Tibial nerve (tissue), 4 donors: ENCODE measurements around the gene SIAH2. TPM values are rescaled to one million over a fixed set of nuclear protein-coding genes. Genes with fewer than 3 reads are reported as not detected.

ENCODE experiments used
- DNase-seq, 2 donors: peaks; one replicate each; pipeline ENCODE4 v3.0.0-alpha.2; 2019; ENCODE audit warnings: low spot score in 2 of 2
- H3K27ac ChIP-seq, 4 donors: fragments of 200-600 bp; sonication (generic) in 3 of 4; one replicate each; pipeline ENCODE4 v1.5.1; 2017 to 2019; ENCODE audit warnings: mild to moderate bottlenecking in 1 of 4
- H3K27me3 ChIP-seq, 2 donors: fragments of 200-600 bp; sonication (generic) in 1 of 2; one replicate each; pipeline versions ENCODE4 v1.5.1 to v1.6.0; 2017 to 2019
- H3K36me3 ChIP-seq, 3 donors: fragments of 200-600 bp; sonication (generic); one replicate each; pipeline ENCODE4 v1.5.1; 2018 to 2019
- H3K4me1 ChIP-seq, 4 donors: fragments of 200-600 bp; sonication (generic) in 3 of 4; one replicate each; pipeline ENCODE4 v1.5.1; 2017 to 2019
- H3K4me3 ChIP-seq, 4 donors: fragments of 200-600 bp; sonication (generic) in 3 of 4; one replicate each; pipeline ENCODE4 v1.5.1; 2017 to 2019; ENCODE audit warnings: mild to moderate bottlenecking in 1 of 4, moderate library complexity in 1 of 4
- H3K9me3 ChIP-seq, 4 donors: fragments of 200-600 bp; sonication (generic) in 3 of 4; one replicate each; pipeline ENCODE4 v1.5.1; 2017 to 2019
- EP300 ChIP-seq, 2 donors: sonication (generic); formaldehyde crosslinking; IDR thresholded peaks; one replicate each; pipeline ENCODE4 v1.6.1; 2017; ENCODE audit warnings: antibody characterized with exemption in 2 of 2, mild to moderate bottlenecking in 1 of 2
- POLR2A ChIP-seq, 2 donors: fragments of 450-650 bp; IDR thresholded peaks; one replicate each; pipeline ENCODE4 v1.6.1; 2017; ENCODE audit warnings: antibody characterized with exemption in 2 of 2, mild to moderate bottlenecking in 2 of 2, moderate library complexity in 2 of 2
- WGBS, 2 donors: methylation state at CpG; one replicate each; pipeline ENCODE4 v1.1.5; 2018; 5-methylcytosine and 5-hydroxymethylcytosine counted together
- total RNA-seq, 4 donors: library from RNA; depleted of rRNA; stranded (reverse); fragments of >200 nt; gene quantifications; one replicate each; pipeline ENCODE4 v1.1.0, GENCODE V29; 2016
- TF ChIP-seq, protein P1 (sequence below), 5 experiments: fragments of 200-600 bp in 3 of 5; fragments of 450-650 bp in 2 of 5; sonication (generic) in 3 of 5; IDR thresholded peaks; one replicate each; pipeline ENCODE4 v1.5.1; 2016 to 2019; ENCODE audit warnings: antibody characterized with exemption in 5 of 5, mild to moderate bottlenecking in 3 of 5, moderate library complexity in 2 of 5

Gene SIAH2
- total RNA-seq, 4 donors from 2014 or later, result 60.5 to 73.7 (median 62.7) TPM

DNA sequence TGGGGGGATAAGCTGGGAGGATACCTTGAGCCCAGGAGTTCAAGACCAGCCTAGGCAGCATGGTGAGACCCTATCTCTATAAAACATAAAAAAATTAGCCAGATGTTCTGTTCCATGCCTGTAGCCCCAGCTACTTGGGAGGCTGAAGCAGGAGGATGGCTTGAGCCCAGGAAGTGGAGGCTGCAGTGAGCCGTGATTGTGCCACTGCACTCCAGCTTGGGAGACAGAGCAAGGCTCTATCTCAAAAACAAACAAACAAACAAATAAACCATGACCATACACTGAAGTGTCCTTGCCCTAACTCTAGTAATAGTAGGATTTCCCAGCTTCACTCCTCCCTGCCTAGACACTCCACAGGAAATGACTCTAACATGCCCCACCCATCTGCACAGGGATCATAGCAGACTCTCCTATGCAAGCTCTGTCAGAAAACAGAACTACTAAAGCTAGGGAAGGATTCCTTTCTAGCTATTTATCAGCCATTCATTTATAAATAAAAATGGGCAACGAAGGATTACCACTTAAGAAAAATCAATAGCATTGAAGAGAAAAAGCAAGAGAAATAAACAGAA, 63.8 kb downstream of the SIAH2 start:
- WGBS, 2 donors, result 68 to 70% methylated on average over 2 of the region's 2 CpGs
- H3K27me3 ChIP-seq, result no peaks in the 10 kb centered on the region
- H3K36me3 ChIP-seq, result no peaks in the 10 kb centered on the region
- H3K27ac ChIP-seq, result no peak overlapping the region
- peaks cover 0 to 6% (median under 1%) of the 10 kb centered on the region in 4 donors for H3K4me1 ChIP-seq
- TF ChIP-seq, protein P1, sequence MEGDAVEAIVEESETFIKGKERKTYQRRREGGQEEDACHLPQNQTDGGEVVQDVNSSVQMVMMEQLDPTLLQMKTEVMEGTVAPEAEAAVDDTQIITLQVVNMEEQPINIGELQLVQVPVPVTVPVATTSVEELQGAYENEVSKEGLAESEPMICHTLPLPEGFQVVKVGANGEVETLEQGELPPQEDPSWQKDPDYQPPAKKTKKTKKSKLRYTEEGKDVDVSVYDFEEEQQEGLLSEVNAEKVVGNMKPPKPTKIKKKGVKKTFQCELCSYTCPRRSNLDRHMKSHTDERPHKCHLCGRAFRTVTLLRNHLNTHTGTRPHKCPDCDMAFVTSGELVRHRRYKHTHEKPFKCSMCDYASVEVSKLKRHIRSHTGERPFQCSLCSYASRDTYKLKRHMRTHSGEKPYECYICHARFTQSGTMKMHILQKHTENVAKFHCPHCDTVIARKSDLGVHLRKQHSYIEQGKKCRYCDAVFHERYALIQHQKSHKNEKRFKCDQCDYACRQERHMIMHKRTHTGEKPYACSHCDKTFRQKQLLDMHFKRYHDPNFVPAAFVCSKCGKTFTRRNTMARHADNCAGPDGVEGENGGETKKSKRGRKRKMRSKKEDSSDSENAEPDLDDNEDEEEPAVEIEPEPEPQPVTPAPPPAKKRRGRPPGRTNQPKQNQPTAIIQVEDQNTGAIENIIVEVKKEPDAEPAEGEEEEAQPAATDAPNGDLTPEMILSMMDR (IDR thresholded peaks at IDR 0.05), result no peak
- no peak for TF ChIP-seq POLR2A (IDR thresholded peaks at IDR 0.05)
- no peak for TF ChIP-seq EP300 (IDR thresholded peaks at IDR 0.05)
- H3K9me3 ChIP-seq, result no peaks in the 10 kb centered on the region
- no peak overlapping the region for H3K4me3 ChIP-seq
- no peak for DNase-seq

DNA sequence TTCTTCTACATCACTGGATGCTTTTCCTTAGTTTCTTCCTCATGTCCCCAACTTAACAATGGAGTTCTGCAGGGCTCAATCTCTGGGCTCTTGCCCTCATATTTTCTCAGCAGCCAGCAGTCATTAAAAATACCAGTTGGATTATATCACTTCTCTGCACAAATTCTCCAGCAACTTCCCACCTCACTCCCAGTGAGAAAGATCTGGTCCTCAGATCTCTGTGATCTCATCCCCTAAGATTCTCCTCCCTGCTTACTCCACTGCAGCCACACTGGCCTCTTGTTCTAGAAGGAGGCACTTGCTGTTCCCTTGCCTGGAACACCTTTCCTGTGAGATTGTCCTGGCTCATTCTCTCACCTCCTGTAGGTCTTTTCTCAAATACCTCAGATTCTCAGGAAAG, 65.3 kb downstream of the SIAH2 start:
- peaks cover 0 to 7% (median 0%) of the 10 kb centered on the region in 4 donors for H3K9me3 ChIP-seq
- no peak for TF ChIP-seq POLR2A (IDR thresholded peaks at IDR 0.05)
- no peak for TF ChIP-seq EP300 (IDR thresholded peaks at IDR 0.05)
- TF ChIP-seq, protein P1 (IDR thresholded peaks at IDR 0.05), result no peak
- no peak for DNase-seq

DNA sequence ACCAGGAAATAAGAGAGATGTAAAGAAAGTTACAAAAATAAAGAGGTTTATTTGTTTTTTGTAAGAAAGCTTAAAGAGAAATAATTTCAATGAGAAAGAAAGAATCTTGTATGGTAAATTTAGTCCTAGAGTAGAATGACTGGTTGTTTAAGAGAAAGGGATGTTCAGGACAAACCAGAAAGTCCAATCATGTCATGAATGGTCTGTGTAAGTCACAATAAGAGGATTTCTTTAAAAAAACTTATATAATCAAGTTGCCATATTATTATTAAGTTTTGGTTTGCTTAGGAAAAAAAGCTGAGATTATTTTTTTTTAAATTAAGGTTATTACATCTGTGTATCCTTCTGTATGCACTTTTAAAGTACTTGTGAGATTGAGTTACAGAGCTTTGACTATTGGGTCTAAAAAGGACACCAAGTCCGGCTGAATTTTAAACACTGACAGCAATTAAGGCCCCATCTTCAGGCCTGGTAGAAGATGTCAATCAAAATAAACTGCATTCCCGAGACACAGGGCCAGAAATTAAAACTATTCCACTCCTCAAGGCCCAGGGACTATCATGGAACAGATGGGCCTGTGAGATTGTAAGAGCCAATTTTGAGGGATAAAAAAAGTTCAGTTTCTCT, 71.4 kb downstream of the SIAH2 start:
- DNase-seq, result no peak
- peaks cover 0 to 10% (median 0%) of the 10 kb centered on the region in 4 donors for H3K9me3 ChIP-seq
- WGBS, 2 donors, result 80 to 82% methylated on average over 2 of the region's 2 CpGs
- no peaks in the 10 kb centered on the region for H3K27me3 ChIP-seq
- H3K4me1 ChIP-seq, result no peaks in the 10 kb centered on the region
- TF ChIP-seq, protein P1 (IDR thresholded peaks at IDR 0.05), result no peak
- TF ChIP-seq EP300 (IDR thresholded peaks at IDR 0.05) (no peak), POLR2A (IDR thresholded peaks at IDR 0.05) (no peak)
- H3K27ac ChIP-seq, result no peak overlapping the region
- no peak overlapping the region for H3K4me3 ChIP-seq
- H3K36me3 ChIP-seq, result no peaks in the 10 kb centered on the region

More for the DNA sequence above, 65.3 kb downstream of the SIAH2 start:
- H3K4me1 ChIP-seq, result no peaks in the 10 kb centered on the region
- H3K27me3 ChIP-seq, result no peaks in the 10 kb centered on the region
- no peaks in the 10 kb centered on the region for H3K36me3 ChIP-seq
- no peak overlapping the region for H3K27ac ChIP-seq
- no peak overlapping the region for H3K4me3 ChIP-seq

Other genes starting within 250 kb of the SIAH2 start
- gene SERP1, start 216.7 kb downstream of the SIAH2 start, total RNA-seq, result 100 to 1,000 TPM; 377 to 593 (median 447) TPM
- 100 to 1,000 TPM in 2 of 4 donors, 10 to 100 TPM in 2; 84.7 to 103 (median 100) TPM for gene EIF2A, start 216.4 kb downstream of the SIAH2 start, total RNA-seq
- 100 to 1,000 TPM in 2 of 4 donors, 10 to 100 TPM in 2; 80.4 to 160 (median 101) TPM for gene SELENOT, start 159.8 kb downstream of the SIAH2 start, total RNA-seq
- gene ERICH6, start 59.2 kb downstream of the SIAH2 start, total RNA-seq, result under 1 TPM in 1 of 4 donors, not detected in 3; 0.84 TPM
- not detected for gene MINDY4B, start 142.3 kb upstream of the SIAH2 start, total RNA-seq
- not detected for gene CLRN1, start 209.6 kb upstream of the SIAH2 start, total RNA-seq